ENCODE results near the gene COCH. TPM values are rescaled to one million over a fixed set of nuclear protein-coding genes. Genes with fewer than 3 reads are reported as not detected.
"Not testable (repeated sequence)": the region's sequence is repeated elsewhere in the genome, so short reads cannot be mapped to it uniquely, and the experiment has no call there.

COCH gene
- total and polyA plus RNA-seq, 3 experiments from 2014 or later, result 0.33 to 1.9 (median 1.4) TPM

GRCh38 chr14:30896435-30896834 lies 22.1 kb downstream of the COCH start:
- no peaks in the 10 kb centered on the region for H3K27me3 ChIP-seq (ENCODE audit: insufficient read depth, low read length, poor library complexity, severe bottlenecking)
- DNase-seq, result no peak
- H3K27ac ChIP-seq (ENCODE audit: low read depth, low read length), result no peak overlapping the region
- no peaks in the 10 kb centered on the region for H3K4me1 ChIP-seq (ENCODE audit: insufficient read depth, low read length)
- Mint-ChIP-seq H3K4me3 (no peak overlapping the region), H3K9me3 (no peaks in the 10 kb centered on the region), H3K4me1 (peaks cover 0 to 8% (median 7%) of the 10 kb centered on the region in 3 donors), H3K36me3 (peaks cover 3 to 56% (median 24%) of the 10 kb centered on the region in 3 donors), H3K27ac (peak overlapping the region in 4 of 8 donors; percentile 12 to 67 (median 20)), H3K27me3 (no peaks in the 10 kb centered on the region)
- ChIA-PET POLR2A (no interaction called here), CTCF (no interaction called here)
- peaks cover 5% of the 10 kb centered on the region for H3K36me3 ChIP-seq (ENCODE audit: insufficient read depth, low read length)
- no peak overlapping the region for H3K4me3 ChIP-seq (ENCODE audit: low read length)
- H3K9me3 ChIP-seq (ENCODE audit: low read length), result no peaks in the 10 kb centered on the region

- H3K27me3 ChIP-seq (ENCODE audit: insufficient read depth, low read length, poor library complexity, severe bottlenecking); CTCF ChIA-PET; H3K4me3 ChIP-seq (ENCODE audit: low read length); H3K36me3 ChIP-seq (ENCODE audit: insufficient read depth, low read length); H3K4me1 ChIP-seq (ENCODE audit: insufficient read depth, low read length); H3K9me3 ChIP-seq (ENCODE audit: low read length); H3K4me3 Mint-ChIP-seq; H3K4me1 Mint-ChIP-seq; H3K27me3 Mint-ChIP-seq; POLR2A ChIA-PET; H3K27ac ChIP-seq (ENCODE audit: low read depth, low read length); DNase-seq; H3K9me3 Mint-ChIP-seq: not testable (repeated sequence)
- peaks cover 3 to 60% (median 24%) of the 10 kb centered on the region in 3 donors for H3K36me3 Mint-ChIP-seq
- H3K27ac Mint-ChIP-seq, result peak overlapping the region in 1 of 8 donors; percentile 52
Observed at GRCh38 chr14:30897121-30897520, 22.8 kb downstream of the COCH start.

DNA sequence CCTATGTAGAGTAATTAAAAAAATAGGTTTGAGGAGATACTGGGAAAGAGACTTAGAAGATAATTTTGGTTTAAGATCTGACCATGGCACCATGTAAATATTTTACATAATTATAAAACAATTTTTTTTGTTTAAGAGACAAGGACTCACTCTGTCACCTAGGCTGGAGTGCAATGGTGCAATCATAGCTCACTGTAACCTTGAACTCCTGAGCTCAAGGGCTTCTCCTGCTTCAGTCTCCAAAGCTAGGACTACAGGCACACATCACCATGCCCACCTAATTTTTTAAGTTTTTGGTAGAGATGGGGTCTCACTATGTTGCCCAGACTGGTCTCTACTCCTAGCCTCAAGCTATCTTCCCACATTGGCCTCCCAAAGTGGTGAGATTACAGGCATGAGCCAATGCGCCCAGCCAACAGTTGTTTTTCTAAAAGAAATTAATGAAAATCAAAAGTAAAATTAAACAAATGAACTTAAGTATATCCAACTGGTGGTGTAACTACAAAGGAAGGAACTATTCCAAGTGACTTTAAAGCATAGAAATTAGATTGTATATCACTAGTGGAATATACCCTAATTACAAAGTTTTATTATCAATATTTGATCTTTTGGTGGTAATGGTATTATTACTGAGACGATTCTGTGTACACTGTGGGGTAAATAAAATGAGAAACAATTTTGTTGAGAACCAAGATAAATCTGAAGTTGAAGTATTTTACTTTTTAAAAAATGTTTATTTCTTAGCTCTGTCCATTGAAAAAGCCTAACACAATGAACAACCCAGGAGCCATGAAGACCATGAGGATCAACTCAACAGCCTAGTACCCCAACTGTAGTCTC lies 29.1 kb downstream of the COCH start:
- DNase-seq, result no peak
- Histone ChIP-seq H3K27ac (ENCODE audit: low read depth, low read length) (no peak overlapping the region), H3K9me3 (ENCODE audit: low read length) (no peaks in the 10 kb centered on the region), H3K36me3 (ENCODE audit: insufficient read depth, low read length) (no peaks in the 10 kb centered on the region), H3K4me1 (ENCODE audit: insufficient read depth, low read length) (no peaks in the 10 kb centered on the region), H3K27me3 (ENCODE audit: insufficient read depth, low read length, poor library complexity, severe bottlenecking) (no peaks in the 10 kb centered on the region), H3K4me3 (ENCODE audit: low read length) (no peak overlapping the region)
- peaks cover 3 to 49% (median 12%) of the 10 kb centered on the region in 3 donors for H3K36me3 Mint-ChIP-seq
- ChIA-PET POLR2A (no interaction called here), CTCF (no interaction called here)
- H3K9me3 Mint-ChIP-seq, result no peaks in the 10 kb centered on the region
- H3K27me3 Mint-ChIP-seq, result no peaks in the 10 kb centered on the region
- peaks cover 5 to 11% (median 6%) of the 10 kb centered on the region in 3 donors for H3K4me1 Mint-ChIP-seq
- H3K27ac Mint-ChIP-seq, result peak overlapping the region in 1 of 8 donors; percentile 81
- H3K4me3 Mint-ChIP-seq, result no peak overlapping the region

DNA sequence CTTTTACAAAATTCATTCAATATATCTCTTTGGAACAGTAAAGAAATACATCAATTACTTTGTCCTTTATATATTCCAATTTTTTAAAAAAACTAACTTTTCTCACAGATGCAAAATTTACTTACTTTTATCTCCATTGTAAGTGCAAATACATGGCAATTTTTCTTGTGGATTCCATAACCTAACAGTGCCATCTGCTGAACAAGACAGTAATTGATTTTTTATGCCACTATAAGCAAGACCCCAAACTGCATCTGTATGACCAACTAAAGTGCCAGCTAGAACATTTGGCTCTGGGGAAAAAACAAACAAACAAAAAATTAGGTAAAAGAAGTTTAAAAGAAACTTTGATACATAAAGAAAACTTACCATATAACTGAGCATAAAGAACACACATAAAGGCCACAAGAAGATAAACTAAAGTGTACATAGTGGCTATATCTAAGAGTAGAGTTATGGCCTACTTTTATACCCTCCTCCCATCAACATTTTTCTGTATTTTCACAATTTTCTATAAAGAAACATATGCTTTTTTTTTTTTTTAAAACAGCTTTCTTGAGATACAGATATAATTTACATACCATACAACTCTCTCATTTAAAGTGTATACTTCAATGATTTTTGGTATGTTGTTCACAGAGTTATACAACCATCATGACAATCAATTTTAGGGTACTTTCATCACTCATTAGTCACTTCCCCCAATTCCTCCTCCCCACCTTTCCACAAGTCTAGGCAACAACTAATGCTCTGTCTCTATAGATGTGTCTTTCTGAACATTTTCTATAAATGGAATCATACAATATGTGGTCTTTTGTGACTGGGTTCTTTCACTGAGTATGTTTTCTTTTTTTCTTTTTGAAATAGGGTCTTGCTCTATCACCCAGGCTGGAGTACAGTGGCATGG lies 32.6 kb downstream of the COCH start:
- Mint-ChIP-seq H3K4me1 (peaks cover 0 to 5% (median 4%) of the 10 kb centered on the region in 3 donors), H3K4me3 (no peak overlapping the region), H3K27me3 (no peaks in the 10 kb centered on the region), H3K9me3 (no peaks in the 10 kb centered on the region), H3K36me3 (peaks cover 0 to 42% (median 9%) of the 10 kb centered on the region in 3 donors), H3K27ac (peak overlapping the region in 3 of 8 donors; percentile 32 to 45 (median 41))
- Histone ChIP-seq H3K27me3 (ENCODE audit: insufficient read depth, low read length, poor library complexity, severe bottlenecking) (no peaks in the 10 kb centered on the region), H3K27ac (ENCODE audit: low read depth, low read length) (no peak overlapping the region), H3K4me1 (ENCODE audit: insufficient read depth, low read length) (no peaks in the 10 kb centered on the region), H3K9me3 (ENCODE audit: low read length) (no peaks in the 10 kb centered on the region), H3K4me3 (ENCODE audit: low read length) (no peak overlapping the region), H3K36me3 (ENCODE audit: insufficient read depth, low read length) (peaks cover 13% of the 10 kb centered on the region)
- ChIA-PET CTCF (no interaction called here), POLR2A (no interaction called here)
- no peak for DNase-seq

- Histone ChIP-seq H3K4me3 (ENCODE audit: low read length) (no peak overlapping the region), H3K4me1 (ENCODE audit: insufficient read depth, low read length) (no peaks in the 10 kb centered on the region), H3K9me3 (ENCODE audit: low read length) (no peaks in the 10 kb centered on the region), H3K36me3 (ENCODE audit: insufficient read depth, low read length) (peaks cover 13% of the 10 kb centered on the region), H3K27me3 (ENCODE audit: insufficient read depth, low read length, poor library complexity, severe bottlenecking) (no peaks in the 10 kb centered on the region), H3K27ac (ENCODE audit: low read depth, low read length) (no peak overlapping the region)
- CTCF ChIA-PET, result no interaction called here
- H3K27me3 Mint-ChIP-seq, result no peaks in the 10 kb centered on the region
- POLR2A ChIA-PET, result no interaction called here
- H3K9me3 Mint-ChIP-seq, result no peaks in the 10 kb centered on the region
- peaks cover 0 to 39% (median 8%) of the 10 kb centered on the region in 3 donors for H3K36me3 Mint-ChIP-seq
- no peak overlapping the region for H3K27ac Mint-ChIP-seq
- DNase-seq, result no peak
- H3K4me1 Mint-ChIP-seq, result peaks cover 0 to 5% (median 4%) of the 10 kb centered on the region in 3 donors
- no peak overlapping the region for H3K4me3 Mint-ChIP-seq
Observed at GRCh38 chr14:30907659-30908057, 33.3 kb downstream of the COCH start.

DNA sequence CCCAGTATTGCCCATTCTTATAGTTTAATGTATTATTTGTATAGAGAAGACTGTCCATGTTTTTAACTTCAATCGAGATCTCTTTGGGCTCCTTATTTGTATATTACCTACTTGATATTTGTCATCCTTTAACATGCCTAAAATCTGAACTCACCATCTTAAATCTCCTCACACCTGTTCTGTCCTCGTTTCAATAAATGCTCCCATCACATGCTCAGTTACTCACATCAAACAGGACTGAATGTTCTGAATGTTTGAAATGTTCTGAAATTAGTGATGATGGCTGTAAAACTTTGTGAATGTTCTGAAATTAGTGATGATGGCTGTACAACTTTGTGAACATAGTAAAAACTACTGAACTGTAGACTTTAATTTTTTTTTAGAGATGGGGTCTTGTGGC lies 34.5 kb downstream of the COCH start:
- H3K4me1 ChIP-seq (ENCODE audit: insufficient read depth, low read length), result no peaks in the 10 kb centered on the region
- H3K4me3 ChIP-seq (ENCODE audit: low read length), result no peak overlapping the region
- peaks cover 13% of the 10 kb centered on the region for H3K36me3 ChIP-seq (ENCODE audit: insufficient read depth, low read length)
- POLR2A ChIA-PET, result no interaction called here
- no peak for DNase-seq
- no peaks in the 10 kb centered on the region for H3K9me3 ChIP-seq (ENCODE audit: low read length)
- Mint-ChIP-seq H3K4me3 (no peak overlapping the region), H3K27ac (no peak overlapping the region), H3K27me3 (no peaks in the 10 kb centered on the region), H3K4me1 (peaks cover 0 to 5% (median 4%) of the 10 kb centered on the region in 3 donors), H3K36me3 (peaks cover 0 to 41% (median 8%) of the 10 kb centered on the region in 3 donors), H3K9me3 (no peaks in the 10 kb centered on the region)
- H3K27me3 ChIP-seq (ENCODE audit: insufficient read depth, low read length, poor library complexity, severe bottlenecking), result no peaks in the 10 kb centered on the region
- no peak overlapping the region for H3K27ac ChIP-seq (ENCODE audit: low read depth, low read length)
- CTCF ChIA-PET, result no interaction called here

GRCh38 chr14:30914812-30915211 lies 40.5 kb downstream of the COCH start:
- no peak overlapping the region for H3K27ac ChIP-seq (ENCODE audit: low read depth, low read length)
- Mint-ChIP-seq H3K4me3 (no peak overlapping the region), H3K9me3 (no peaks in the 10 kb centered on the region), H3K27me3 (no peaks in the 10 kb centered on the region), H3K36me3 (peaks cover 0 to 31% (median 10%) of the 10 kb centered on the region in 3 donors), H3K4me1 (peaks cover 0 to 4% (median 4%) of the 10 kb centered on the region in 3 donors), H3K27ac (no peak overlapping the region)
- H3K27me3 ChIP-seq (ENCODE audit: insufficient read depth, low read length, poor library complexity, severe bottlenecking), result no peaks in the 10 kb centered on the region
- POLR2A ChIA-PET, result no interaction called here
- peaks cover 13% of the 10 kb centered on the region for H3K36me3 ChIP-seq (ENCODE audit: insufficient read depth, low read length)
- H3K9me3 ChIP-seq (ENCODE audit: low read length), result no peaks in the 10 kb centered on the region
- DNase-seq, result no peak
- CTCF ChIA-PET, result interaction anchor here (1.0 kb wide), 1 partner anchor 168 kb away, joined by 3 read pairs; no protein-coding TSS in a partner anchor
- no peaks in the 10 kb centered on the region for H3K4me1 ChIP-seq (ENCODE audit: insufficient read depth, low read length)
- H3K4me3 ChIP-seq (ENCODE audit: low read length), result no peak overlapping the region

GRCh38 chr14:30915596-30915995 lies 41.2 kb downstream of the COCH start:
- H3K9me3 ChIP-seq (ENCODE audit: low read length), result no peaks in the 10 kb centered on the region
- H3K4me1 ChIP-seq (ENCODE audit: insufficient read depth, low read length), result no peaks in the 10 kb centered on the region
- Mint-ChIP-seq H3K27me3 (no peaks in the 10 kb centered on the region), H3K4me1 (peaks cover 0 to 5% (median 4%) of the 10 kb centered on the region in 3 donors), H3K27ac (no peak overlapping the region), H3K9me3 (no peaks in the 10 kb centered on the region), H3K36me3 (peaks cover 0 to 34% (median 10%) of the 10 kb centered on the region in 3 donors), H3K4me3 (no peak overlapping the region)
- H3K27ac ChIP-seq (ENCODE audit: low read depth, low read length), result no peak overlapping the region
- ChIA-PET POLR2A (no interaction called here), CTCF (no interaction called here)
- peaks cover 13% of the 10 kb centered on the region for H3K36me3 ChIP-seq (ENCODE audit: insufficient read depth, low read length)
- no peak overlapping the region for H3K4me3 ChIP-seq (ENCODE audit: low read length)
- no peak for DNase-seq
- no peaks in the 10 kb centered on the region for H3K27me3 ChIP-seq (ENCODE audit: insufficient read depth, low read length, poor library complexity, severe bottlenecking)

All from CD8-positive, alpha-beta memory T cell (primary cell).